ENCODE data around the gene AIFM1. TPM values are rescaled to one million over a fixed set of nuclear protein-coding genes. Genes with fewer than 3 reads are reported as not detected.
A peak's percentile ranks its signal among the peaks of the same experiment; 100 is the strongest.

AIFM1 gene
- total RNA-seq, 1 donor from 2014 or later, result 29.9 TPM

DNA sequence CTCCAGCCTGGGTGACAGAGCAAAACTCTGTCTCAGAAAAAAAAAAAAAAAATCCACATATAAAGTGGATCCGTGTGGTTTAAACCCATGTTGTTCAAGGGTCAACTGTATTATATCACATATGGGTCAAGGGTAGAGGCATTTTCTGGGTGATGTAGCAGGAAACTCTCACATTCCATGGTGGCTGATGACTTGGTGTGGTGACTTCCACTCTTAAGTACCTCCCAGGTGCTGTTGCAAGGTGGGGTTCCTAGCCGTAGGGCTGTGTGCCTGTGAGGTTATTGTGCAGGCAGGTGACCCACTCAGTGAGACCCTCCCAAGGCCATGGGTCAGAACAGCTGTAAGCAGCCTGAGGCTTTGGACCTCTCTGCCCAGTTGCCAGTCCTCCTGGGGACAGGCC lies 72.4 kb downstream of the AIFM1 start:
- DNase-seq (ENCODE audit: low read depth, low spot score), result no peak

DNA sequence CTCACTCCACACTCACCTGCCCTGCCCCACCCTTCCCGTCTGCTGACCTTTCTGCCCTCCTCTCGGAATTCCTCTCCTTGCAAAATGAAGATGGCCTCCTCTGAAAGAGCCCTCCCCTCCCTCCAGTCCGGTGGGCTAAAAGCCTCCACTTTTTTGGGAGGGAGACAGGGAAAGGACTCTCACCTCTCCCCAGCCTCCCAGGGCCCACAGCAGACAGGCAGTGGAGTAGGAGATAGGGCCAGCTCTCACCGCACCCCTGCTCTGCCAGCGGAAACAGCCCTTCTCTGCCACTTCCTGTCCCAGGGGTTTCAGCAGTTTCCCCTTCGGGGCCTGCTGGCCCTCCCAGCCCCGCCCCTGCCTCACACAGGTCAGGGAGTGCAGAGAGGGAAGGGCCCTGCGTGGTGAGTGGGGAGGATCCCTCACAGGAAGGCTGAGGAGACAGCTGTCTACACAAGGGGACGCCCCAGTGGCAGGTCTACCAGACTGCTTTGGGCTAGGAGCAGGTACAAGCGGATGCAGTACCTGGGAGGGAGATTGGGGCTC lies 73.6 kb downstream of the AIFM1 start:
- no peak for DNase-seq (ENCODE audit: low read depth, low spot score)

DNA sequence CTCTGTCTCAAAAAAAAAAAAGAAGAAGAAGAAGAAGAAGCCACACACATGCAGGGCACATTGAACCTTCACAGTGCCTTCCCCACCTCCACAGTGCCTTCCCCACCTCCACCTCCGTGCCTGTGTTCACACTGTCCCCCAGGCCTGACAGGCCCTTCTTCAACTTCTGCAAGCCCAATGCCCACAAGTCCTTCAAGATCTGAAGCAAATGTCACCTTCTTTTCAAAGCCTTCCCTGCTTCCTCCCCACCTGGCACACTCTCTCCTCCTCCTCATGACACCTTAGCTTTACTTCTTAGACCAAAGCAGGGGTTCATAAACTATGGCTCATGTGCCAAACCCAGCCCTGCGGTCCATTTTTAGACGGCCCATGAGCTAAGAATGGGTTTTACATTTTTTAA lies 75.3 kb downstream of the AIFM1 start:
- no peak for DNase-seq (ENCODE audit: low read depth, low spot score)

DNA sequence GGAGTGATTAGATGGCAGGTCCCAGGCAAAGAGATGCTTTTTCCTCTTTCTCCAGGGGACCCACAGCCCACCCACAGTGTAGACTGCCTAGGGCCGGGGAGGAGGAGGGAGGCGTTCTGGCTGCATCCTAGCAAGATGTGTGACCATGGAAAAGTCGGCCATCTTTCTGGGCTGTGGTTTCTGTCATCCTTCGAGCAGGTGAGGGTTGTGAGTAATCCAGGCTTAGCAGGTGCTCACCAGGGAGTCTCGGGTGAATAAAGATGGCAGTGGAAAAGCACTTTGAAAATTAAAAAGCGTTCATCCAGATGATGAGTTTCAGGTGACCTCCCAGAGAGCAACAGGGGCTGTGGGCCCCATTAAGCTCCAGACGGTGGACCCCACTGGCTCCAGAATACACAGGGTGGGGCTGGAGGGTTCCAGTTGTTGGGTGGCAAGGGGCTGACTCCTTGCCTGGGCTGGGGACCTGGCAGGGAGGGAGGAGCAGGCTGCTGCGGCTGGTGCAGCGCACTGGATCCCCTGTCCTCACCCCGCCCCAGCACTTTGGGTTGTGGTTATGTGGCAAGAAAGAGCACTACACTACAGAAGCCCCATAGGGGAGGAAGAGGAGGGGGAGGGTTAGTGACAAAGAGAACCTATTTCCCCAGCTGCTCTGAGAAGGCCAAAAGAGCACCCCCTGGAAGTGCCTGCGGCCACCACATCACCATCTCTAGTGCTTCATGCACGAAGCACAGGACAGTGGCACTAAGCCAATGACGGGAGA lies 79.0 kb downstream of the AIFM1 start:
- DNase-seq (ENCODE audit: low read depth, low spot score), result no peak

DNA sequence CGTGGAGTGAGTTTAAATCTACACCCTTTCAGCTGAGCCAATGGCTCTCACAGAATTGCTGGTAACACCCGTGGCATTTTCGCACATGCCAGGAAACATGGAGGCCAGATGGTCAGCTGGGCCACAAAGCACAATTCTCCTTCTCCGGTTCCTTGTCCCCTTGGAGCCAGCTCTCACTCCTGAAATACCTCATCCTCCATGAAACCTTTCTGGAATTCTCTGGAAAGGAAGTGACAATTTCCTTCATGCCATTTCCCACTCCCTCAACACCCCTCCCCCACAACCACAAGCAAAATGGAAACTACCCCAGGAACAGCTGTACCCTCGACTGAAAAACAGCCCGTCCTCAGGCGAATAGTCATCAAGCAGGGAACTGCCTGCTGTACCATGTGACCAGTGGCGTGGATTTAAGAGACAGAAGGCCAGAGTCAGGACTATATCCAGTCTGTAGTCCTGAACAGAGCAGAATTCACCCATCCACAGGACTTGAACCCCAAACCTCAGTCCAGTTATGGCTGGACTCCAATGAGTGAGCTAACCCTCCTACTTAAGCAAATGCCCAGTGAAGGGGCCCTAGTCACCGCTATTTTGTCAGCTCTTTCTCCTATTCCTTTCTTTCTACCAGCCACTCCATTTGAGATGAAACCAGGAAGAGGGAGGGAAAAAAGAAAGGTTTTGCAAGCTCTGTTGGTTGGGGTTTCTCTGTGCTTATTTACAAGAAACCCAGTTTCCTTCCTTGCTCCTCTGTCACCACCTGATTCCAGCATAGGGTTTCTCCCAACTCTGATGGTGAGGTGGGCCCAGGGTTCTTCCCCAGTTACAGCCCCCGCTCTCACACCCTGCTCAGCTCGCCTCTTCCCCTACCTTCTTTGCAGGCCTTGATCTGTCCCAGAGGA lies 79.8 kb downstream of the AIFM1 start:
- DNase-seq (ENCODE audit: low read depth, low spot score), result peak; percentile 78

DNA sequence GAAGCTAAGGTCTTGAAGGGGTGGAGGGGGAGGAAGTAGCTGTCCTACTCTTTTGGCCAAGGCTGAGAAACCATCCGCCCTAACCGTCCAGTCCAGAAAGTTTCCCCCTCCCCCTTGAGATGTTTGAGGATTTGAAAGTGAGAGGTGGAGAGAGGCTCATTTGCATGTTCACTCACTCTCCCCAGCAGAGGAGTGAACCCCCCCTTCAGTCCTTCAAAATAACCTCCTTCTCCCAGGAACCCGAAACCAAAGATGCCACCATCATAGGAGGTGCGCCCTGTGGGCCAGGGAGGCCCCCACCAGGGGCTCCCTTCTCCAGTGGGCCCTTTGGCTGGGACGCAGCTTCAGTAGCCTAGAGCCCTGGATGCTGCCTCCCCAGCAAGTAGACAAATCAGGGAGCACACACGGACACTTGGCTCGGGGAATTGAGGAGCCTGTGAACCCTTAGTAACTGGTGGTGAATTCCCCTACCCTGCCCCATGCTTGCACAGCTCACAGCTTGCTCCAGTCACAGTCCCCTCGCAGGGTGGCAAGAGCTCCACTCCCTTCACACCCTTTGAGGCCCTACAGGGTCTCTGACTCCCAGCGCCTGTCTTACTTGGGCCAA lies 80.9 kb downstream of the AIFM1 start:
- no peak for DNase-seq (ENCODE audit: low read depth, low spot score)

DNA sequence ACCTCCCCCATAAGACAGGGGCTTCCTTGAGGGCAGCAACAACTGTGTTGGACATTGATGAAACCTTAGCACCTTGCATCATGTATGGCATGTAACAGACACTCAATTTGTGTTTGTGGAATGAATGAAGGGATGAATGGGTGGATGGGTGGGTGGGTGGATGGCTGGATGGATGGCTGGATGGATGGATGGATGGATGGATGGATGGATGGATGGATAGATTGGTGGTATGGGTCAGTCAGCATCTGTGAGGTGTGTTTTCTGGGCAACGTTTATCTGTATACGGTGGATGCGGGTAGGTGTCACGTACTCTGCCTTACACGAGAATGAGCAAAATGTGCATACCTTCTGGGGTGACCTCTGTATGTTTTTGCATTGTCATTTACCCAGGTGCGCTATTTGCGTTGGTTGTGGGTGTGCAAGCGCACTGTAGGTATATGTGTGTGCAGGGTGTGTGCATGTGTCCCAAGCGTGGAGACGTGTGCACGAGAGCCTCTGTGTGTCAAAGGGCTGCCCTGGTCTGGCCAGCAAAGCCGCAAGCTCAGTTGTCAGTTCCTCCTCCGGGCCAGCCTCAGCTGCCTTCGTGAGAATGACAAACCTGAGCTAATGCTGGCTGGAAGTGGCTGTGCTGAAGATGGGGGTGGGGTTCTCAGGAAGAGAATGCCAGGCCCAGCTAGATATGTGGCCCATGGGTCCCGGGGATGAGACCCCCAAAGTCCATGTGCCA lies 81.8 kb downstream of the AIFM1 start:
- DNase-seq (ENCODE audit: low read depth, low spot score), result no peak

DNA sequence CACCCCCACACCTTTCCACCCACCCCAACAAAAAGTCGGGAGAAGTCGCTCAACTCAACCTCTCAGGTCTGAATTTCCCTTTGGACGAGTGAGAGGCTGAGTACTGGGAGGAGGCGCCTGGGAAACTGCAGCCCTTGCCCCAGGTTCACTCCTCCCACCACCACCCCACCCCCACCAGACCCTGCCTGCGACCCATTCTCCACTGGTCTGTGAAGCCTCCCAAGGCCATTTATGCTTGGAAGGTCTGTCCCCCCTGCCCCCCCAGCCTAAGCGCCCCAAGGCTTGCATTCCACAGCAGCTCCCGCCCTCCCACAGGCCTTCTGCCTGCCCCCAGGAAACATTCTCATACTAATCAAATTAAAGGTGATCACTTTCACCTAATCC lies 82.5 kb downstream of the AIFM1 start:
- no peak for DNase-seq (ENCODE audit: low read depth, low spot score)

DNA sequence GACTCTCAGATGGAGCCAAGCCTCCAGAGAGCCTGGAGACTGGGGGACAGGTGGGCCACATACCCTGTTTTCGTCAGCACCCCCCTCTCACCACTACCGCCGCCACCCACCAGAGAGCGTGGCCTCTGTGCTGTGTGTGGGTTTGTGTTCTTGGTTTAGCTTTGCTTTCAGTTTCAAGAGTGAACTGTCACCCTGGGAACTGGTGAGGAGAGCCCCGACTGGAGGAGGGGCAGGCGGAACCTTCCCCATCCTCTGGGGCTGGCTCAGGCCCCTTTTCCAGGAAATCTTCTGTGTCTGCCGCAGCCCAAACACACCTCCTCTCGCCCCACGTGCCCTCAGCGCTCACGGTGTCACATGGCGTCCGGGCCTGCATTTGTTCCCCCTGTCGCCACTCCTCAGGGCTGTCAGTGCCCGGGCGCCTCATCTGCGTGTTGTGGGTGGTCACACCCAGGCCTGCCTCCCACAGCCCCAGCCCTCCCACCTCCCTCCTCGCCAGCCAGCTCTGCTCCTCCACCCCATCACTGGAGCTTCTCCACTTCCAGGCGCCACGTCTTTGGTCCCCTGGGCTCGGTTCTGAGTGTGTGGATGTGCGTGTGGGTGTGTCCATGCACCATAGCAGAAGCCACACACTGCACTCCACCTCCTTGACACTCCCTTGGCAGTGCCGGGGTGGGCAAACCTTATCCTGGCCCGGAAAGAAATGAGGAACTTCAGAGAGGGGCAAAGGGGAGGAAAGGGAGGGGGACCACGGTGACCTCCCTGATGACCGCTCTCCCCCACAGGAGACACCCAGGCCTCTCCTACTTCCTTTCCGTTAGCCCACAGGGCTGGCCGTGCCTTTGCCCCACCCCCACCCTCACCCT lies 83.2 kb downstream of the AIFM1 start:
- no peak for DNase-seq (ENCODE audit: low read depth, low spot score)

DNA sequence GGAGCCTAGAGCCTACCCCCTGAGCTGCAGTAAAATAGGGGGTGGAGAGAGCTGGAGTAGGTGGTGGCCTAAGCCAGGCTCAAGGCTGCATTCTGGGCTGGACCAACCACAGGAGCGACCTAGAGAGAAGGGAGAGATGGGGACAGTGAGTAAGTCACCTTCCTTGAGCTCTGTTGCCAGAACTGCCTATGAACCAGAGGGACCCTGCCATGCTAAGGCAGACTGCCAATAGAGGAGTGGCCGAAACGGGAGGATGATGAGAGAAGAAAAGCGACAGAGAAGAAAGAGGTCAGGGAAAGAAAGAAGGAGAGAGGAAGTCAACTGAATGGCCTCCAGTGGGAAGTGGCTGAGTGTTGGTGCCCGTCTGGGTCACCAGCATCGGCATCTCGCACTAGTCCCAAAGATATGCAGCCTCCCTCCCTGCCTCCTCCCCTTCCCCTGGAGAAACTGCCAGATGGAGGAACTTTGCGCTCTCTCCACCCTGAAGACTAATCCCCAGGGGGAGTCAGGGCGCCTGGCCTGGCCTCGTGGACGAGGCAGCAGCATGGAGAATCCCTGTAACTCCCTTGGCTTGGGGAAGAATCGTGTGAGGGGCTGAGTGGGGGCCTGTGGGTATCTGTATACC lies 84.1 kb downstream of the AIFM1 start:
- no peak for DNase-seq (ENCODE audit: low read depth, low spot score)

DNA sequence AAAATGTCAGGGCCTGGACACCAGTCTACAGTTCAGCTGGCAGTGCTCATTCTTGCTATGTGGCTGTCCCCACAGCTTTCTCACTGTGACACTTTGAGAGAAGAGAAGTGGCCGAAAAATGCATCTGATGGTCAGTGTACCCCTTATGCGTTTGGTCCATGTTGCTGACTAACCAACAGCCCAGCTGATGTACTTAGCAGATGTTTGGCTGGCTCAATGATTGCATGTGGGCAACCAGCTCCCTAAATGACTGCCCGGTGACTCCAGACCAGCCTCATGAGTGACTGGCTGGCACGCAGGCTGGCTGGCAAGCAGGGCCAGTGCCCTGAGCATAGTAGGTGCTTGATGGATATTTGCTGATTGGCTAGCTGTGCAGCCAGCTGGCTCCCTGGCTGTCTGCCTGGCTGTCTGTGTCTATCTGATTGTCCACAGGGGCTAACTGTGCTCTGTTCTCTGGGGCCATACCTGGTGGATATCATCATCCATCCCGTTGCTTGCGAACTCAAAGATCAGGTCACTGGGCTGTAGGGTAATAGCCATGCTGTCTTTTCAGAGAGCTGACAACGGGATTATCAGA lies 84.8 kb downstream of the AIFM1 start:
- DNase-seq (ENCODE audit: low read depth, low spot score), result no peak

DNA sequence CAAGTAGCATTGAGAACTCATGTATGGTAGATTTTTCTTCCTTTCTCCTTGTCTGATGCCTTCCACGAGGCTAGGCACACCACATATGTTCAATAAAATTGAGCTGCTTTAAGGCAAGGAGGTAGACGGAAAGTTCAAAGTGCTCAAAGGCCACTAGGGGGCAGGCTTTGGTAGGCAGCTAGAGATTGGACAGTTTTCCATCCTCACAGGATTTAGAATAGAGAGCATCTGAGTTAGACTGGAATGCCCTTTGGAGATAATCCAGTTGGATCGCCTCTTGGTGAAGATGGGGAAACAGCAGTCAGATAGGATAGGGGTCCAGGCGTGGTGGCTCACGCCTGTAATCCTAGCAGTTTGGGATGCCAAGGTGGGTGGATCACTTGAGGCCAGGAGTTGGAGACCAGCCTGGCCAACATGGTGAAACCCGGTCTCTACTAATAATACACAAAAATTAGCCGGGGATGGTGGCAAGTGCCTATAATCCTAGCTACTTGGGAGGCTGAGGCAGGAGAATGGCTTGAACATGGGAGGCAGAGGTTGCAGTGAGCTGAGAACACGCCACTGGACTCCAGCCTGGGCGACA lies 85.7 kb downstream of the AIFM1 start:
- DNase-seq (ENCODE audit: low read depth, low spot score), result peak; percentile 30

Other genes with a start within 250 kb of the AIFM1 start
- gene BCORL1, start 183.2 kb downstream of the AIFM1 start, total RNA-seq, result 1.4 and 2.0 TPM in 2 replicates
- 11.8 and 15.0 TPM in 2 replicates for gene ELF4, start 55.3 kb downstream of the AIFM1 start, total RNA-seq
- gene RAB33A, start 6.1 kb upstream of the AIFM1 start, total RNA-seq, result 0.59 and 0.60 TPM in 2 replicates
- 2.3 and 2.7 TPM in 2 replicates for gene ZNF280C, start 103.1 kb upstream of the AIFM1 start, total RNA-seq
- 9.7 and 9.8 TPM in 2 replicates for gene SLC25A14, start 174.1 kb upstream of the AIFM1 start, total RNA-seq
- gene GPR119, start 219.8 kb upstream of the AIFM1 start, total RNA-seq, result not detected in 2 replicates
- 25.5 and 30.2 TPM in 2 replicates for gene RBMX2, start 236.1 kb upstream of the AIFM1 start, total RNA-seq